HepG2 (cell line): ENCODE results near the gene ARHGAP9.

ENCODE experiments used
- ADNP ChIP-seq: sonication (generic); formaldehyde crosslinking; IDR thresholded peaks from 2 replicates; pipeline ENCODE4 v1.4.0; 2020; ENCODE audit warnings: missing genetic modification reagents
- CTCF ChIP-seq: sonication (generic); formaldehyde crosslinking; IDR thresholded peaks from 2 replicates; pipeline ENCODE4 v1.5.0; 2020; ENCODE audit warnings: mild to moderate bottlenecking, missing genetic modification reagents, moderate library complexity
- DBP ChIP-seq: sonication (generic); formaldehyde crosslinking; IDR thresholded peaks from 2 replicates; pipeline ENCODE4 v1.4.0; 2020; ENCODE audit warnings: missing genetic modification reagents; ENCODE audit errors: not compliant biosample characterization
- EP300 ChIP-seq, 3 experiments: sonication (generic) in 1 of 3; formaldehyde crosslinking in 1 of 3; IDR thresholded peaks; 2 replicates each; pipeline versions ENCODE4 v1.5.1 to v1.6.1; 2011 to 2020; ENCODE audit warnings: low read depth in 2 of 3, low read length in 2 of 3, borderline replicate concordance in 1 of 3, improper control_type of control experiment in 1 of 3, mild to moderate bottlenecking in 1 of 3, missing genetic modification reagents in 1 of 3, moderate library complexity in 1 of 3
- FOXA1 ChIP-seq, 2 experiments: fragments of 450-650 bp in 1 of 2; sonication (generic) in 1 of 2; formaldehyde crosslinking in 1 of 2; IDR thresholded peaks; 2 replicates each; pipeline versions ENCODE4 v1.4.0 to v1.6.1; 2016 to 2020; ENCODE audit warnings: missing genetic modification reagents in 1 of 2
- HNRNPUL1 ChIP-seq: fragments of 200-400 bp; formaldehyde crosslinking; IDR thresholded peaks from 2 replicates; pipeline ENCODE4 v1.6.1; 2017; ENCODE audit warnings: low read depth, mild to moderate bottlenecking, low read length, moderate library complexity
- ISX ChIP-seq: sonication (generic); formaldehyde crosslinking; conservative IDR thresholded peaks from 2 replicates; pipeline ENCODE4 v1.5.0; 2020; ENCODE audit warnings: missing genetic modification reagents
- KDM6A ChIP-seq: IDR thresholded peaks from 2 replicates; pipeline ENCODE4 v1.6.1; 2016; ENCODE audit warnings: low read depth
- SOX13 ChIP-seq, 3 experiments: fragments of 450-650 bp in 1 of 3; sonication (generic) in 1 of 3; formaldehyde crosslinking in 1 of 3; IDR thresholded peaks in 2 of 3; conservative IDR thresholded peaks in 1 of 3; 2 replicates each; pipeline versions ENCODE4 v1.5.0 to v1.6.1; 2016 to 2020; ENCODE audit warnings: antibody characterized with exemption in 1 of 3, mild to moderate bottlenecking in 1 of 3, missing compliant biosample characterization in 1 of 3, missing genetic modification reagents in 1 of 3, moderate library complexity in 1 of 3
- TAF1 ChIP-seq: sonication (generic); formaldehyde crosslinking; IDR thresholded peaks from 2 replicates; pipeline ENCODE4 v1.4.0; 2020; ENCODE audit warnings: missing genetic modification reagents
- TCF7 ChIP-seq: sonication (generic); IDR thresholded peaks from 2 replicates; pipeline ENCODE4 v1.6.1; 2016; ENCODE audit warnings: antibody characterized with exemption, low read depth
- ZBTB38 ChIP-seq: sonication (generic); formaldehyde crosslinking; IDR thresholded peaks from 2 replicates; pipeline ENCODE4 v1.5.1; 2020; ENCODE audit warnings: mild to moderate bottlenecking, missing genetic modification reagents
- ZNF879 ChIP-seq: sonication (generic); formaldehyde crosslinking; IDR thresholded peaks from 2 replicates; pipeline ENCODE4 v1.8.1; 2023; ENCODE audit warnings: missing genetic modification reagents
- TF ChIP-seq, protein P1 (sequence below): sonication (generic); formaldehyde crosslinking; IDR thresholded peaks from 2 replicates; pipeline ENCODE4 v1.4.0; 2020; ENCODE audit warnings: missing genetic modification reagents

GRCh38 chr12:57470286-57470969 is 9.2 kb downstream of the ARHGAP9 start:
- TF ChIP-seq TCF7 (no peak), TAF1 (CRISPR knock-in tag) (no peak), ZNF879 (no peak), CTCF (CRISPR knock-in tag) (no peak), ISX (no peak), SOX13 (IDR thresholded peaks at IDR 0.05) (no peak), SOX13 (CRISPR knock-in tag; conservative IDR thresholded peaks at IDR 0.05 in 1 of 2, IDR thresholded peaks at IDR 0.05 in 1 of 2) (no peak), ZBTB38 (CRISPR knock-in tag) (no peak), ADNP (no peak), EP300 (IDR thresholded peaks at IDR 0.05; ENCODE audit: low read depth in 2 of 2, low read length in 2 of 2) (no peak), EP300 (CRISPR knock-in tag; IDR thresholded peaks at IDR 0.05; ENCODE audit: borderline replicate concordance) (no peak), DBP (CRISPR knock-in tag) (no peak), FOXA1 (IDR thresholded peaks at IDR 0.05) (no peak), FOXA1 (CRISPR knock-in tag; IDR thresholded peaks at IDR 0.05) (no peak), KDM6A (CRISPR knock-in tag) (no peak), HNRNPUL1 (no peak)
- TF ChIP-seq, protein P1, sequence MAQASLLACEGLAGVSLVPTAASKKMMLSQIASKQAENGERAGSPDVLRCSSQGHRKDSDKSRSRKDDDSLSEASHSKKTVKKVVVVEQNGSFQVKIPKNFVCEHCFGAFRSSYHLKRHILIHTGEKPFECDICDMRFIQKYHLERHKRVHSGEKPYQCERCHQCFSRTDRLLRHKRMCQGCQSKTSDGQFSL (CRISPR knock-in tag) = no peak
